Vagina (tissue), 2 donors: ENCODE measurements around the gene HEYL.

ENCODE experiments used
- POLR2A ChIP-seq, 2 donors: fragments of 450-650 bp; IDR thresholded peaks; one replicate each; pipeline ENCODE4 v1.6.1; 2017; ENCODE audit warnings: antibody characterized with exemption in 2 of 2, mild to moderate bottlenecking in 2 of 2, moderate library complexity in 2 of 2
- POLR2AphosphoS5 ChIP-seq, 2 donors: sonication (generic); formaldehyde crosslinking; IDR thresholded peaks; one replicate each; pipeline ENCODE4 v1.9.0; 2017; ENCODE audit warnings: antibody characterized with exemption in 2 of 2, mild to moderate bottlenecking in 2 of 2, low read depth in 1 of 2; ENCODE audit not compliant: insufficient read depth in 1 of 2
- TF ChIP-seq, protein P1 (sequence below), 3 experiments: fragments of 450-650 bp in 2 of 3; fragments of 200-600 bp in 1 of 3; sonication (generic) in 1 of 3; IDR thresholded peaks; one replicate each; pipeline ENCODE4 v1.5.1; 2017 to 2019; ENCODE audit warnings: antibody characterized with exemption in 3 of 3, mild to moderate bottlenecking in 2 of 3, moderate library complexity in 2 of 3

GRCh38 chr1:39575191-39576015 lies 64.0 kb downstream of the HEYL start:
- TF ChIP-seq POLR2AphosphoS5 (IDR thresholded peaks at IDR 0.05; ENCODE audit: insufficient read depth in 1 of 2, low read depth in 1 of 2) (no peak), POLR2A (IDR thresholded peaks at IDR 0.05) (no peak)
- TF ChIP-seq, protein P1, sequence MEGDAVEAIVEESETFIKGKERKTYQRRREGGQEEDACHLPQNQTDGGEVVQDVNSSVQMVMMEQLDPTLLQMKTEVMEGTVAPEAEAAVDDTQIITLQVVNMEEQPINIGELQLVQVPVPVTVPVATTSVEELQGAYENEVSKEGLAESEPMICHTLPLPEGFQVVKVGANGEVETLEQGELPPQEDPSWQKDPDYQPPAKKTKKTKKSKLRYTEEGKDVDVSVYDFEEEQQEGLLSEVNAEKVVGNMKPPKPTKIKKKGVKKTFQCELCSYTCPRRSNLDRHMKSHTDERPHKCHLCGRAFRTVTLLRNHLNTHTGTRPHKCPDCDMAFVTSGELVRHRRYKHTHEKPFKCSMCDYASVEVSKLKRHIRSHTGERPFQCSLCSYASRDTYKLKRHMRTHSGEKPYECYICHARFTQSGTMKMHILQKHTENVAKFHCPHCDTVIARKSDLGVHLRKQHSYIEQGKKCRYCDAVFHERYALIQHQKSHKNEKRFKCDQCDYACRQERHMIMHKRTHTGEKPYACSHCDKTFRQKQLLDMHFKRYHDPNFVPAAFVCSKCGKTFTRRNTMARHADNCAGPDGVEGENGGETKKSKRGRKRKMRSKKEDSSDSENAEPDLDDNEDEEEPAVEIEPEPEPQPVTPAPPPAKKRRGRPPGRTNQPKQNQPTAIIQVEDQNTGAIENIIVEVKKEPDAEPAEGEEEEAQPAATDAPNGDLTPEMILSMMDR (IDR thresholded peaks at IDR 0.05) = no peak
